ENCODE measurements around the gene DMD.

DMD gene

GRCh38 chrX:31376408-31377022 is 1834.8 kb downstream of the DMD start:
- no peak for DNase-seq

GRCh38 chrX:31374786-31375185 is 1836.6 kb downstream of the DMD start:
- no peak for DNase-seq

- no peak for DNase-seq
Observed at GRCh38 chrX:31371956-31372355, 1839.4 kb downstream of the DMD start.

DNA sequence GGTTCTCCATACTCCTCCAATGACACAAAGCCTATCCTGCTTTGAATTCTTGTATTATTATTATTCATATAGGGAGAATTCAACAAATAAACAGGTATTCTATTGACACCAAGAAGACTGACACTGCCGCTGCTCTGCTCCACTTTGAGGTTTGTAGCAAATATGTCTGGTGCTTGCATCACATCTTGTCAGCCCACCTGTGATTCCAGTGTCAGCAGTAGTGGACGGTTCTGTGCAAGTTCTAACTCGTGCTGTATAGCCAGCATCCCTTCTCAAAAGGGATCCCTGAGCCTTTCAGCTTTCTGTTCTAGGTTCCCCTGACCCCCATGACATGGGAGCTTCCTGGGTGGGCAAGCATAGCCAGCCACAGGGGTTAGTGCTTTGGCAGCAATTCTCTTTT is 1843.5 kb downstream of the DMD start:
- DNase-seq, result no peak

GRCh38 chrX:31366041-31366440 is 1845.3 kb downstream of the DMD start:
- no peak for DNase-seq

- DNase-seq, result no peak
Observed at GRCh38 chrX:31356275-31357212, 1854.8 kb downstream of the DMD start.

DNA sequence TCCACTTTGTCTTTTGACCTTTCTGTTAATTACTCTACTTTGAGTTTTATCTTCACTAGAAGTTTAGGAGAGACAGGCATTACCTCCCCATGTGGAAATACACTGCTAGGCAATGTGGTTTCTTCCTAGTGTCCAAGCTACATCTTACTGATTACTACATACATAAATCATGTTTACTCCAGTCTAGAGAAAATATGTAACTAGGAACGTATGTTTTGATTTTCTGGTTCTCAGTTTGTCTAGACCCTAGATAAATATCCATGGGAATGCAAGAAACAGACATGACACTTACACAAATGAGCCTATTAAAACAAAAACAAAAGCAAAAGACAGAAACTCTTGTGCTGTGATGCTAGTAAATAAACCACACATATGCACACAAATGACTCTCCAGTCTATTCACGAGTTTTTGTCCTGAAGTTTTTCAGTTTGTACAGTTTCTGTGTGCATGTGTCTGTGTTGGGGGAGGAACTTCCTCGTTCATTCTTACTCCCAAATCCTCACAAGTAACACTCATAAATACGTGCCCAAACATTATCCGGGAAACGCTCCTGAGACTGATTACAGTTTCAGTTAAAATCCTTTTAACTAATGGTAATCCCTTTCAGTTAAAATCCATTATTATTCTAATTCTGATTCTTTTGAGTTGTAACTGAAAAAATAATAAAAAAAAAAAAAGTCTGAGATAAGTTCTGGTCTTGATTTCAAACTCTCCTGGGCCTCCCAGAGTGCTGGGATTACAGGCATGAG is 1856.0 kb downstream of the DMD start:
- no peak for DNase-seq

- no peak for DNase-seq
Observed at GRCh38 chrX:31353095-31353494, 1858.3 kb downstream of the DMD start.

GRCh38 chrX:31350808-31351074 is 1860.6 kb downstream of the DMD start:
- no peak for DNase-seq

- no peak for DNase-seq
Observed at GRCh38 chrX:31349515-31349914, 1861.8 kb downstream of the DMD start.

DNA sequence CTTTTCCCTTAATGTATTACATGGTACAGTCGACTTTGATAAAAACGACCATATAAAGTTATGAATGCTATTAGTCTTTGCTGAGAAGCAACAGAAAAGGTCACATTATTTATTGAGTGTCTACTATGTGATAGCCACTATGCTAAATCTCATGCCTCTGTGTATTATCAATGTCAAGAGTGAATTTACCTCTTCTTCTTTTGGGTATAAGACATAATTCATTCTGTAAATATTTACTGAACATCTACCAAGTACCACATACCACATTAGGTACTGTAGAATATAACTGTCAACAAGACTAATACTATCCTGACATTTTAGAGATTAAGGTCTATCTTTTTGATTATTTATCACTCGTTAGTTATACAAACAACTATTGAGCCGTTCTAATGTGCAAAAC is 1870.8 kb downstream of the DMD start:
- DNase-seq, result no peak

DNA sequence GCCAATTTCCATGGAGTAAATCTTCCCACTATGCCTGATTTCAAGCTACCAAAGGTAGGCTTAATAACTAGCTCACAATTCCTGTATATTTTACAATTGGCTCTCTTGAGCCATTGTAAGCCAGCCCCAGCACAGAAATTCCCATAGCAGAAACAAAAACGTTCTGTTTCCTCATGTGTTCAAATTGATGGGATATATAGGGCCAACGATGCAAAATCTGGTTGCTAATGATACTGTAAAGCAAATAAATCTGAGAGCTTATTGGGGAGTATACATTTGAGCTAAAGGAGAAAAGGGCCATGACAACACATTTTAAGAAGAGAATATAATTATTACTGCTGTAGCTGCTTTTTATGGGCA is 1872.4 kb downstream of the DMD start:
- no peak for DNase-seq

DNA sequence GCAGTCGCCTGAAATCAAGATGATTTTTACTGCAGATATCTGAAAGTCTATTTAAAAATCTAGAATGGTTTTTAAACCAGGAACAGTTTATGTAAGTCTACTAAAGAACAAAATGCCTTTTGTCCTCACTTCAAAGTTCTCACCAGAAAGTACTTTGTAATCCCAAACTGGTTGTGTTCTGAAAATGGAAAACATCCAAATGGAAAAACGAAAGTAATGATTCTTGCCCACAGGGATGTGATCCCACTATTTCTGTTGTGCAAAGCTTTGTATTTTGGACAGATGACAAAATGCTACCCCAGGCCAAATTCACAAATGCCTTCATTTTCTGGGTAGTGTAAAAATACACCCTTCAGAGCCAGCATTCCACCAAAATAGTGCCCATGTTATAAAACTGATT is 1874.0 kb downstream of the DMD start:
- DNase-seq, result no peak

GRCh38 chrX:31336419-31336818 is 1874.9 kb downstream of the DMD start:
- DNase-seq, result no peak

- no peak for DNase-seq
Observed at GRCh38 chrX:31334997-31335396, 1876.4 kb downstream of the DMD start.

- DNase-seq, result no peak
Observed at GRCh38 chrX:31333165-31333831, 1878.1 kb downstream of the DMD start.

DNA sequence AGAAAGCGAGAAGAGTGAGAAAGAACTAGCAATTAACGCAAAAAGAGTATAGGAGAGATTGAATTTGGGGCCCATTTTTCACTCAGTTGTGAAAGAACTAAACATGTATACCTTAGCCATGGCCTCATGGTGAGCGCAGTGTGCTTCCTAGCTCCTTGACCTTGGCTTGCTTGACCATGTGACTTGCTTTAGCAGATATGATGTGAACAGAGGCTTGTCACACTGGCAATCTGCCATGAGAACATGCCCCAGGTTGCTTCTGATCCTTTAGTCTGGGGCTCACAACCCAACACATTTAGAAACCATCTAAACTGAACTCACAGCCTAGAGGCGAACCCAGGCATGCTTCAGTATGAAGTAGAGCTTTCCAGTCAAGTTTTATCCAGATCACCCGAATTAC is 1879.4 kb downstream of the DMD start:
- DNase-seq, result no peak

- no peak for DNase-seq
Observed at GRCh38 chrX:31331015-31331414, 1880.3 kb downstream of the DMD start.

DNA sequence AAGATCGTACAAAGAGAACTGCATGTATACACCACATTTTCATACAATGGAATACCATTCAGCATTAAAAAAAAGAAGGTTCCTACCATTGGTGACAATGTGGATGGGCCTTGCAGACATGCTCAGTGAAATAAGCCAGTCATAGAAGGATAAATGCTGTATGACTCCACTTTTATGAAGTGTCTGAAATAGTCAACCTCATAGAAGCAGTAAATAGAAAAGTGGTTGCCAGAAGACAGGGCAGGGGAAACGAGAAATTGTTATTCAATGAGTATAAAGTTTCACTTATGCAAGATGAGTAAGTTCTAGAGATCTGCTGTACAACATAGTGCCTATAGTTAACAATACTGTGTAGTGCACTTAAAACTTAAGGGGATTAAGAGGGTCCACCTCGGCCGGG is 1882.1 kb downstream of the DMD start:
- DNase-seq, result no peak

GRCh38 chrX:31323658-31324057 is 1887.7 kb downstream of the DMD start:
- no peak for DNase-seq

GRCh38 chrX:31320740-31321139 is 1890.6 kb downstream of the DMD start:
- no peak for DNase-seq

- DNase-seq, result no peak
Observed at GRCh38 chrX:31319586-31319985, 1891.8 kb downstream of the DMD start.

GRCh38 chrX:31318866-31319265 is 1892.5 kb downstream of the DMD start:
- no peak for DNase-seq
